Measurements from ENCODE around the gene INPP1.

Gene INPP1

DNA sequence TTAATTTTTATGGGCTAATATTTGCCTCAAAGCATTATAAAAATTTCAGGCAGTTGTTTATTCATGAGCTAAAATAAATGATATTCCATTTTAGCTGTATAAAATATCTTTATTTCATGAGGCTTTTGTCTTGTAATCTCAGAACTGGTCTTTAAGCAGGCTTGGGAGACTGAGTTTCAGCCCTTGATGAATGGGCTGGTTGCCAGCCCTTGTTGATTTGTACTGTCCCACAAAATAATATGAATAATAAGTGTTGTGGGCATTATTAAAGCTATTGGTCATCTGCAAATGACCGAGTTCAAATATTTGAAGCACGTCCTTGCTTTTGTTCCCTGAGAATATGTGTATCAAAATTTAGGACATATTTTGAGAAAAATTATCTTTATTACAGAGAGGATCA lies 18.2 kb downstream of the INPP1 start:
- Histone ChIP-seq H3K27ac (ENCODE audit: low read depth, low read length) (no peak overlapping the region), H3K36me3 (ENCODE audit: control insufficient read depth, insufficient read depth, low read length) (no peaks in the 10 kb centered on the region), H3K9ac (ENCODE audit: low read length) (no peak overlapping the region), H3K4me1 (ENCODE audit: control insufficient read depth, insufficient read depth, low read length) (no peaks in the 10 kb centered on the region; the same call in 1 of the 2 replicates), H3K9me3 (ENCODE audit: control insufficient read depth, insufficient read depth, low read depth, low read length) (no peaks in the 10 kb centered on the region), H3K27me3 (ENCODE audit: control insufficient read depth, insufficient read depth, low read length) (no peaks in the 10 kb centered on the region), H3K4me3 (ENCODE audit: low read depth, low read length) (no peak overlapping the region)

DNA sequence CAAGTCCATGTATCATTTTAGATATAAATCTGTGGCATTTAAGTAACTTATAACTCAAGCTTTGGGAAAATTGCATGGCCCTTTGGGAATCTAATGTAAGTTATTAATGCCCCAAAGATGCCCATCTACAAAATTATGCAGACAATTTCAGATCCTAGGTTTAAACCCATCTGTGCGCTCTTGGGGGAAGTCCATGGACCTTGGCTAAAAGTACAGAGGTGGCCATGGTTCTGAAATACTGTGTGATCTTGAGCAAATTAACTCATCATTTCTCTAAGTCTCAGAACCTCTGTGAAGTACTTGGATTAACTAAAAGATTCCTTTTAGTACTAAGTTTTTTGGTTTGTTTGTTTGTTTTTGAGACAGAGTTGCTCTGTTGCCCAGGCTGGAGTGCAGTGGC lies 19.5 kb downstream of the INPP1 start:
- no peaks in the 10 kb centered on the region for H3K9me3 ChIP-seq (ENCODE audit: control insufficient read depth, insufficient read depth, low read depth, low read length)
- no peaks in the 10 kb centered on the region for H3K36me3 ChIP-seq (ENCODE audit: control insufficient read depth, insufficient read depth, low read length)
- H3K4me1 ChIP-seq (ENCODE audit: control insufficient read depth, insufficient read depth, low read length), result no peaks in the 10 kb centered on the region; the same call in 1 of the 2 replicates
- H3K27ac ChIP-seq (ENCODE audit: low read depth, low read length), result no peak overlapping the region
- H3K4me3 ChIP-seq (ENCODE audit: low read depth, low read length), result no peak overlapping the region
- no peaks in the 10 kb centered on the region for H3K27me3 ChIP-seq (ENCODE audit: control insufficient read depth, insufficient read depth, low read length)
- no peak overlapping the region for H3K9ac ChIP-seq (ENCODE audit: low read length)

DNA sequence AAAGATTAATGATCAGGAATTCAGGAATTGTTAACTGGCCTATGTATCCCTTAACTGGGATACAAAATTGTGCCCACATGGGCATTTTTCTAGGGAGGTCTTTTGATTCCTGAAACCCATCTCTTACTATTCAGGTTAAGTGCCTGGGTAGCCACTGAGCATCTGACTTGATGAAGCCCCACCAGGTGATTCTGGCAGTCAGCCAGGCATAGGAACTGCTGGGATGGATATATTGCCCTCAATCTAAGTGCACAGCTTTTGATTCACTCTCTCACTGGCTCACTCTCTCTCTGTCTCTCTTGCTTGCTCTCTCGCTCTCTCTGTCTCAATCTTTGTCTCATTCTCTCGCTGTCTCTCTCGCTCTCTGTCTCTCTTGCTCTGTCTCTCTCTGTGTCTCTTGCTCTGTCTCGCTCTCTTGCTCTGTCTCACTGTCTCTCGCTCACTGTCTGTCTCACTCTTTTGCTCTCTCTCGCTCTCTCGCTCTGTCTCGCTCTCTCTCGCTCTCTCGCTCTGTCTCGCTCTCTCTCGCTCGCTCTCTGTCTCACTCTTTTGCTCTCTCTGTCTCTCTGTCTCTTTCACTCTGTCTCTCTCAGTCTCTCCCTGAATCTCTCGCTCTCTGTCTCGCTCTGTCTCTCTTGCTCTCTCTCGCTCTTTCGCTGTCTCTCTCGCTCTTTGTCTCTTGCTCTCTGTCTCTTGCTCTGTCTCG lies 22.3 kb downstream of the INPP1 start:
- Histone ChIP-seq H3K27me3 (ENCODE audit: control insufficient read depth, insufficient read depth, low read length) (no peaks in the 10 kb centered on the region), H3K9ac (ENCODE audit: low read length) (no peak overlapping the region), H3K9me3 (ENCODE audit: control insufficient read depth, insufficient read depth, low read depth, low read length) (no peaks in the 10 kb centered on the region), H3K27ac (ENCODE audit: low read depth, low read length) (no peak overlapping the region), H3K4me1 (ENCODE audit: control insufficient read depth, insufficient read depth, low read length) (no peaks in the 10 kb centered on the region), H3K36me3 (ENCODE audit: control insufficient read depth, insufficient read depth, low read length) (no peaks in the 10 kb centered on the region), H3K4me3 (ENCODE audit: low read depth, low read length) (no peak overlapping the region)

DNA sequence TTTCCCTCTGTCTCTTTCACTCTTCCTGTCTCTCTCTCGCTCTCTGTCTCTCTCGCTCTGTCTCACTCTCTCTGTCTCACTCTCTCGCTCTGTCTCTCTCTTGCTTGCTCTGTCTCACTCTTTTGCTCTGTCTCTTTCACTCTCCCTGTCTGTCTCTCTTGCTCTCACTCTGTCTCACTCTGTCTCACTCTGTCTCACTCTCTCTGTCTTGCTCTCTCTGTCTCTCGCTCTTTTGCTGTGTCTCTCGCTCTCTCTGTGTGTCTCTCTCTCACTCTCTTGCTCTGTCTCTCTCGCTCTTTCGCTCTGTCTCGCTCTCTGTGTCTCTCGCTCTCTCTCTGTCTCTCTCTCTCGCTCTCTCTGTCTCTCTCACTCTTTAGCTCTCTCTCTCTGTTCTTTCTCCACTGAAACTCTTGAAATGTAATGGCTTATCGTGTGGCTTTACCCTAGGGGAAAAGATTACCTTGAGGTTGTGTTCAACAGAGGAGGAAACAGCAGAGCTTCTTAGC lies 22.9 kb downstream of the INPP1 start:
- H3K4me3 ChIP-seq (ENCODE audit: low read depth, low read length), result no peak overlapping the region
- no peak overlapping the region for H3K27ac ChIP-seq (ENCODE audit: low read depth, low read length)
- H3K9ac ChIP-seq (ENCODE audit: low read length), result no peak overlapping the region
- H3K9me3 ChIP-seq (ENCODE audit: control insufficient read depth, insufficient read depth, low read depth, low read length), result no peaks in the 10 kb centered on the region
- no peaks in the 10 kb centered on the region for H3K27me3 ChIP-seq (ENCODE audit: control insufficient read depth, insufficient read depth, low read length)
- H3K4me1 ChIP-seq (ENCODE audit: control insufficient read depth, insufficient read depth, low read length), result no peaks in the 10 kb centered on the region
- no peaks in the 10 kb centered on the region for H3K36me3 ChIP-seq (ENCODE audit: control insufficient read depth, insufficient read depth, low read length)

DNA sequence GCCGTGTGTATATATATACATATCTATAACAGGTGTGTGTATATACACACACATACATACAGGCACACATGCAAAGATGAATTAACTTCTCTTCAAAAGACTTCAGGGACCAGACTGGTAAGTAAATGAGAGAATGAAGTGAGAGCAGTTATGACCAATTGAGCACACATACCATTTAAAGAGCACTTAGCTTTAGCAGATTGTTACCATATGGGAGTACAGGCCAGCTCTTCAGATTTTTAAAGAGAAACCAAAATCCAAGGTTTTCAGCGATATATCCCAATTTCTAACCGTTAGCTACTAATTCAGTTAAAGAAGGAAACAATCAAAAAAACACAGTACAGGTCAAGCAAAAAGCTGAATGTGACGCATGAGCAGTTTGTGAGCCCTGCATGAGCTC lies 23.7 kb downstream of the INPP1 start:
- H3K27ac ChIP-seq (ENCODE audit: low read depth, low read length), result no peak overlapping the region
- H3K4me1 ChIP-seq (ENCODE audit: control insufficient read depth, insufficient read depth, low read length), result no peaks in the 10 kb centered on the region
- H3K4me3 ChIP-seq (ENCODE audit: low read depth, low read length), result no peak overlapping the region
- no peak overlapping the region for H3K9ac ChIP-seq (ENCODE audit: low read length)
- H3K27me3 ChIP-seq (ENCODE audit: control insufficient read depth, insufficient read depth, low read length), result no peaks in the 10 kb centered on the region
- H3K36me3 ChIP-seq (ENCODE audit: control insufficient read depth, insufficient read depth, low read length), result no peaks in the 10 kb centered on the region
- no peaks in the 10 kb centered on the region for H3K9me3 ChIP-seq (ENCODE audit: control insufficient read depth, insufficient read depth, low read depth, low read length)

DNA sequence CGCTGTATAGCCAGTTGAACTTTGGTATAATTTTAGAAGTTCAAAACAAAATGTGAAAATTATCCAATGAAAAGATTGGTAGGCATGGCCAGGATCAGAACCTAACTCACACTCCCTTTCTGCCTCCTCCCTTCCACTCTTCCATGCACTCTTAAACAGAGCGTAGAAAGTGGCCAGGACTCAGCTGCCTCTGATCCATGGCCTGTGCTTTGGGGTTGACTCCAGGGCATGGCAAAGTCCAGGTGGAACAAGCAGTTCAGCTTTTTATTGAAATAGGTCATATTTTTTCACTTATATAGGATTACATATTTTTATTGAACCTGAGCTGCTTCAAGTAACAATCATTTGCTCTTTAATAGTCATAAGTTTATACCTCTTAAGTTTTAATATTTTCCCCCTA lies 26.2 kb downstream of the INPP1 start:
- Histone ChIP-seq H3K27me3 (ENCODE audit: control insufficient read depth, insufficient read depth, low read length) (no peaks in the 10 kb centered on the region), H3K4me3 (ENCODE audit: low read depth, low read length) (no peak overlapping the region), H3K9ac (ENCODE audit: low read length) (no peak overlapping the region), H3K4me1 (ENCODE audit: control insufficient read depth, insufficient read depth, low read length) (no peaks in the 10 kb centered on the region), H3K36me3 (ENCODE audit: control insufficient read depth, insufficient read depth, low read length) (no peaks in the 10 kb centered on the region), H3K27ac (ENCODE audit: low read depth, low read length) (no peak overlapping the region), H3K9me3 (ENCODE audit: control insufficient read depth, insufficient read depth, low read depth, low read length) (no peaks in the 10 kb centered on the region)

DNA sequence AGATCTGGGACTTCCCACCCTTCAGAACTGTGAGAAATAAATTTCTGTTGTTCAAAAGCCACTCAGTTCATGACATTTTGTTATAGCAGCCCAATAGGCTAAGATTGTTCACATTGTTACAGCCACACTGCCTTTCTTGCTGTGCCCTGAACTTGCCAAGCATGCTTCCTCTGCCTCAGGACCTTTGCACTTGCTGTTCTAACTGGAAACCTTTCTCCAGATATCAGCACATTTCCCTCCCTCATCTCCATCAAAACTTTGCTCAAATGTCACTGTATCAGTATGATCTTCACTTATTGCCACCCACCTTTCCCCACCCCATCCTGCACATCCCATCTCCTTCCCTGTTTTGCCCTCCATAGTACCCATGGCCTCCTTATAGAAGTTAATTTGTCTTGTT lies 32.7 kb downstream of the INPP1 start:
- no peak overlapping the region for H3K9ac ChIP-seq (ENCODE audit: low read length)
- no peaks in the 10 kb centered on the region for H3K4me1 ChIP-seq (ENCODE audit: control insufficient read depth, insufficient read depth, low read length)
- no peak overlapping the region for H3K27ac ChIP-seq (ENCODE audit: low read depth, low read length)
- H3K27me3 ChIP-seq (ENCODE audit: control insufficient read depth, insufficient read depth, low read length), result no peaks in the 10 kb centered on the region
- H3K9me3 ChIP-seq (ENCODE audit: control insufficient read depth, insufficient read depth, low read depth, low read length), result no peaks in the 10 kb centered on the region
- no peak overlapping the region for H3K4me3 ChIP-seq (ENCODE audit: low read depth, low read length)
- H3K36me3 ChIP-seq (ENCODE audit: control insufficient read depth, insufficient read depth, low read length), result no peaks in the 10 kb centered on the region

DNA sequence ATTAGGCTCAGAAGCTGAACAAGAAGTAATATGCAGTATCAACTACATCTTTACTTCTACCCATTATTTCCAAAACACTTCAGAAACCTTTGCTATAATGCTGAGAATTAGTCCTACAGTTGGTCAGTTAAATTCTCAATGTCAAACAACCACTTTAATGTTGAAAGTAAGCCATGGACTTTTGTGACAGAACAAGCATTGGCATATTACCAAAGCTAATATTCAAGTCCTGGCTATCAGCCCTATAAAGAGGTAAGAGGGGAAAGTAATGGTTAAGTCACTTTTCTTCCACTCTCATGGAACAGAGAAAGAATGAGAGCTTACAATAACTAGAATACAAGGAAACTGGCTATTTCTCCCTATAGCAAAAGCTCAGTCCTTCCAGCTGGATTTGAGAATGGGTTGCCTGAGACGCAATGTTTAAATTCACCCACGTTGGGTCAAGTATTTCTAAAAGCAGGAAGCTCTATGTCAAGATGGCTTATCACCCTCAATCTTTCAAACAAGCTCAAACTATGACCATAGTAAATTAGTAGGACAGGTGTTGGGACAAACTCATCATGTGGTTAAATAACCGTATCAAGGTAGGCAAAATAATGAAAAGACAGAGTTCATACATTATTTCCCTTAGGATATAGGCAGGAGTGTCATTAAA lies 33.3 kb downstream of the INPP1 start:
- Histone ChIP-seq H3K4me3 (ENCODE audit: low read depth, low read length) (no peak overlapping the region), H3K27ac (ENCODE audit: low read depth, low read length) (no peak overlapping the region), H3K36me3 (ENCODE audit: control insufficient read depth, insufficient read depth, low read length) (no peaks in the 10 kb centered on the region), H3K9ac (ENCODE audit: low read length) (no peak overlapping the region), H3K4me1 (ENCODE audit: control insufficient read depth, insufficient read depth, low read length) (no peaks in the 10 kb centered on the region), H3K27me3 (ENCODE audit: control insufficient read depth, insufficient read depth, low read length) (no peaks in the 10 kb centered on the region), H3K9me3 (ENCODE audit: control insufficient read depth, insufficient read depth, low read depth, low read length) (no peaks in the 10 kb centered on the region)

DNA sequence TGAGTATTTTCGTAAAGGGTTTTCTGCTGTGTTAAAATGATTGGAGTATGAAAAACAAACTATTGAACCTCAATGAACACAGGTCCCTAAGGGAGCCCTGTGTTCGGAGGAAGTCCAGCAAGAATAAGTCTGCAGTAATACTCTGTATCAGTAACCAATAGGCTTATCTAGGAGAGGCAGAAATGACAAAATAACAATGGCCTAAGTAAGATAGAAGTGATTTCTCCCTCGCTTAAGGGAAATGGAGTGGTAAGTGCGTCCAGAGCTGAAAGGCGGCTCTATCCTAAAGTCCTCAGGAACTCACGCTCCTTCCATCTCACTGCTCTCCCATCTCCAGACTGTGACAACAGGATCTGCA lies 35.5 kb downstream of the INPP1 start:
- Histone ChIP-seq H3K4me1 (ENCODE audit: control insufficient read depth, insufficient read depth, low read length) (no peaks in the 10 kb centered on the region), H3K4me3 (ENCODE audit: low read depth, low read length) (no peak overlapping the region), H3K27ac (ENCODE audit: low read depth, low read length) (no peak overlapping the region), H3K9ac (ENCODE audit: low read length) (no peak overlapping the region), H3K36me3 (ENCODE audit: control insufficient read depth, insufficient read depth, low read length) (no peaks in the 10 kb centered on the region), H3K27me3 (ENCODE audit: control insufficient read depth, insufficient read depth, low read length) (no peaks in the 10 kb centered on the region), H3K9me3 (ENCODE audit: control insufficient read depth, insufficient read depth, low read depth, low read length) (no peaks in the 10 kb centered on the region)

DNA sequence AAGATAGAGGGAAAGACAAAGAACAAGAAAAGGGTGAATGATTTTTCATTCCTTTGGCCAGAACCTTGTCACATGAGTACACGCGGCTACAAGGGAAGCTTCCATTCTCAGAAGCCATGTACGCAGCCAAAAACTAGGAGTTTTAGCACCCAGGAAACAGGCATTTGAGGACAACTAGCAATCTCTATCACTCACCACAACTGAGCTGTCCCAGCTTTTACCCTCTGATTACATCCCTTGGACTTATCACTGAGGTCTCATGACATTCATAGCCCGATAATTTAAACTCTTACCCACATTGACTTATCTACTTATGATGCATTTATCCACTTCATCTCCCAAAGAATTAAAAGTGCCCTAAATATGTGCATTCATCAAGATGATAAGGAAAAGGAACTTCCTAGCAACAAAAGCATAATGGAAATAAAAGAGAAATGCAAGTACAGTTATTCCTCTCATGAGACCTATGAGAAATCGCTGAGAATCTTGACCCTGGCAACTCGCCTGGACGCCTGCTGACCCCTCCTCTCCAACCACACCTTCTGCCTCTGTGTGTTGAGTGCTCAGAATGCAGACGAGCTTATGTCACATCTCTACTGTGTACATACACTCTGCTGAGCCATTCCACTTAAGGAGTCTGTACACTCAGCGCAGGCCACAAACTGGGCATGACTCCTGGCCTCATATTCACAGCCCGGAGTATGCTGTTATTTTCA lies 36.0 kb downstream of the INPP1 start:
- H3K27ac ChIP-seq (ENCODE audit: low read depth, low read length), result no peak overlapping the region
- H3K36me3 ChIP-seq (ENCODE audit: control insufficient read depth, insufficient read depth, low read length), result no peaks in the 10 kb centered on the region
- no peak overlapping the region for H3K4me3 ChIP-seq (ENCODE audit: low read depth, low read length)
- H3K9ac ChIP-seq (ENCODE audit: low read length), result no peak overlapping the region
- H3K9me3 ChIP-seq (ENCODE audit: control insufficient read depth, insufficient read depth, low read depth, low read length), result no peaks in the 10 kb centered on the region
- no peaks in the 10 kb centered on the region for H3K4me1 ChIP-seq (ENCODE audit: control insufficient read depth, insufficient read depth, low read length)
- H3K27me3 ChIP-seq (ENCODE audit: control insufficient read depth, insufficient read depth, low read length), result no peaks in the 10 kb centered on the region

DNA sequence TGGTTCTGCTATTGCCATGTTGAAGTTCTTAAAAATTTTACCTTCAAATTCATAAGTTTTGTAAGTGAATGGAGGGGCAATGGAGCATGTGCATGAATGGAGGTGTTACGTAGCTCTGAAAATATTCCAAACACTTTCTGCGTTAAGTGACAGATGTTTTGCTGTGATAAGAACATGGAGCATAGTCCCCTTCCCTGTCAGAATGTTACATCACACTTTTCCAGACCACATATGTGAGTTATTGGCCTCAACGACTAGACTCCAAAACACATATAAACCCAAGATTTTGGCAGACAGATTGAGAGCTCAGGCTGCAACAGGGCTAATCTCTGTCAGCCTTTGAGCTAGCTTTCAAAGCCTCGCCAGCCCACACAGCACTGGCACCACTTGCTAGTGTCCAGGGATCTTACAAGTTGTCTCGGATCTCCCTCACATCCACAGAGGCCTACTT lies 37.6 kb downstream of the INPP1 start:
- H3K27ac ChIP-seq (ENCODE audit: low read depth, low read length), result no peak overlapping the region
- H3K27me3 ChIP-seq (ENCODE audit: control insufficient read depth, insufficient read depth, low read length), result no peaks in the 10 kb centered on the region
- H3K9ac ChIP-seq (ENCODE audit: low read length), result no peak overlapping the region
- H3K4me3 ChIP-seq (ENCODE audit: low read depth, low read length), result no peak overlapping the region
- no peaks in the 10 kb centered on the region for H3K36me3 ChIP-seq (ENCODE audit: control insufficient read depth, insufficient read depth, low read length)
- H3K9me3 ChIP-seq (ENCODE audit: control insufficient read depth, insufficient read depth, low read depth, low read length), result no peaks in the 10 kb centered on the region
- no peaks in the 10 kb centered on the region for H3K4me1 ChIP-seq (ENCODE audit: control insufficient read depth, insufficient read depth, low read length)
